ENCODE measurements around the gene GABRB1. TPM values are rescaled to one million over a fixed set of nuclear protein-coding genes. Genes with fewer than 3 reads are reported as not detected.

The GABRB1 gene
- total RNA-seq, 1 experiment from 2014 or later: not detected

Other genes with a start within 250 kb of the GABRB1 start
- gene COX7B2, start 122.3 kb upstream of the GABRB1 start, total RNA-seq (2014; rRNA removed; shearing (Covaris generic)): not detected in 2 replicates
- gene GABRA4, start 38.0 kb upstream of the GABRB1 start, total RNA-seq (2014; rRNA removed; shearing (Covaris generic)): not detected in 2 replicates